Measurements from ENCODE around the gene TECTB. TPM values are rescaled to one million over a fixed set of nuclear protein-coding genes. Genes with fewer than 3 reads are reported as not detected.
A peak's percentile ranks its signal among the peaks of the same experiment; 100 is the strongest.

The TECTB gene
- total RNA-seq, 1 experiment from 2014 or later: 0.07 TPM

- TF ChIP-seq, protein P1, sequence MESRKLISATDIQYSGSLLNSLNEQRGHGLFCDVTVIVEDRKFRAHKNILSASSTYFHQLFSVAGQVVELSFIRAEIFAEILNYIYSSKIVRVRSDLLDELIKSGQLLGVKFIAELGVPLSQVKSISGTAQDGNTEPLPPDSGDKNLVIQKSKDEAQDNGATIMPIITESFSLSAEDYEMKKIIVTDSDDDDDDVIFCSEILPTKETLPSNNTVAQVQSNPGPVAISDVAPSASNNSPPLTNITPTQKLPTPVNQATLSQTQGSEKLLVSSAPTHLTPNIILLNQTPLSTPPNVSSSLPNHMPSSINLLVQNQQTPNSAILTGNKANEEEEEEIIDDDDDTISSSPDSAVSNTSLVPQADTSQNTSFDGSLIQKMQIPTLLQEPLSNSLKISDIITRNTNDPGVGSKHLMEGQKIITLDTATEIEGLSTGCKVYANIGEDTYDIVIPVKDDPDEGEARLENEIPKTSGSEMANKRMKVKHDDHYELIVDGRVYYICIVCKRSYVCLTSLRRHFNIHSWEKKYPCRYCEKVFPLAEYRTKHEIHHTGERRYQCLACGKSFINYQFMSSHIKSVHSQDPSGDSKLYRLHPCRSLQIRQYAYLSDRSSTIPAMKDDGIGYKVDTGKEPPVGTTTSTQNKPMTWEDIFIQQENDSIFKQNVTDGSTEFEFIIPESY (IDR thresholded peaks at IDR 0.05; ENCODE audit: extremely low read depth, insufficient replicate concordance, low read length): no peak
Observed at GRCh38 chr10:112313911-112314310, 30.7 kb downstream of the TECTB start (continued).

DNA sequence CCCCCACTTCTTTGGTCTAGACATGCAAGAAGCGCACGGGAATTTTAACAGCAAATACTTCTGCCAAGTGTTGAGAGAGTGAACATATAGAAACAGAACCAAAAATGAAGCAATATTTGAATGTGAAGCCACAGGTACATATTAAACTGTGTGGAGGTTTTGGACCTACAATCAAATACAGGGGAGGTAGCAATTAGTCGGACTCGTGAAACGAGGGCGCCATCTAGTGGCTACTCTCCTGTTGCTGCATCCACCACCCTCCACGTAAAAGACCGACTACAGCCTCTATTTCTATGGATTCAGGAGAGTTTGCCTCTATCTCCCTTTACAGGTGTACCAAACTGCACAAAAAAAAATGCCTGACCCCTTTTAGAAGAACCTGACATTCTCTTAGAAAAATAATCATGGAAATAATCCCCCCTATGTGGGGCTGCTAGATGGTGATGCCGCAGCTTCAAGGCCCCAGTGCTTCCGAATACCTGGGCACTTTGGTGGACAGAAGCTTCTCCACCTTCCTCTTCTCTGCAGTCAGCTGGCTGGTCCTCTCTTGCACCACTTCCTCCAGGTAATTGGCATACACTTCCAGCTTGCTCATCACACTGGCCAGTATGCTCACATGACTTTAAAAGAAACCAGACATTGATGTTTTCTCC is 31.7 kb downstream of the TECTB start:
- ChIA-PET POLR2A (interaction anchor here (1.0 kb wide), 1 partner anchor 120 kb away, joined by 6 read pairs; no protein-coding TSS in a partner anchor), CTCF (interaction anchor here (0.8 to 5.0 kb wide), 13 partner anchors 9 to 902 kb away, joined by 3 to 46 read pairs (median 4); partner anchors contain the start of gene GPAM), RAD21 (ENCODE audit: low non-redundant PET in 1 of 2, low total read pairs in 2 of 2, uncharacterized antibody in 2 of 2, unreplicated experiment in 2 of 2) (interaction anchor here (1.0 to 2.1 kb wide), 4 partner anchors 120 to 178 kb away, joined by 3 to 8 read pairs (median 6); no protein-coding TSS in a partner anchor)
- Histone ChIP-seq H3K4me3 (replicated peaks in 1 of 2; ENCODE audit: low read depth in 1 of 2, low read length in 2 of 2) (no peak overlapping the region), H3K4me1 (ENCODE audit: control insufficient read depth in 1 of 2, insufficient read depth in 2 of 2, low read length in 2 of 2) (peaks cover 0 to 18% of the 10 kb centered on the region in 2 experiments; a peak in 1 of 4 replicates), H3K9me2 (ENCODE audit: insufficient read depth) (no peaks in the 10 kb centered on the region), H3K27me3 (ENCODE audit: insufficient read depth, low read length) (no peaks in the 10 kb centered on the region), H3K36me3 (ENCODE audit: control insufficient read depth in 1 of 2, insufficient read depth in 2 of 2, low read length in 2 of 2) (no peaks in the 10 kb centered on the region), H3K79me2 (ENCODE audit: insufficient read depth, low read length) (no peaks in the 10 kb centered on the region), H2AFZ (ENCODE audit: low read depth, low read length, poor library complexity, severe bottlenecking) (peak overlapping the region; percentile 90), H3K4me2 (ENCODE audit: low read length) (0 out of 2 replicates have a peak overlapping the region, but pooled peaks have one; percentile 9), H4K20me1 (ENCODE audit: insufficient read depth) (no peaks in the 10 kb centered on the region), H3K9me3 (ENCODE audit: control insufficient read depth in 1 of 2, insufficient read depth in 1 of 2, low read depth in 1 of 2, low read length in 2 of 2) (no peaks in the 10 kb centered on the region), H3K9ac (ENCODE audit: low read length) (no peak overlapping the region), H3K27ac (ENCODE audit: low read depth, low read length) (no peak overlapping the region)
- intact Hi-C loops (cut with micrococcal nuclease): loop anchor here (1.0 to 10.0 kb wide), 7 partner anchors 120 to 1570 kb away; no protein-coding TSS in a partner anchor
- BruUV-seq (replicated peaks): no TSS peak
- no peak for TF ChIP-seq ZNF274 (IDR thresholded peaks at IDR 0.05; ENCODE audit: low read depth, low read length)
- TF ChIP-seq CEBPB (IDR thresholded peaks at IDR 0.05; ENCODE audit: low read depth): no peak
- TF ChIP-seq TCF7L2 (IDR thresholded peaks at IDR 0.05; ENCODE audit: borderline replicate concordance, extremely low read depth, insufficient read depth, insufficient read length): no peak
- TF ChIP-seq, protein P2, sequence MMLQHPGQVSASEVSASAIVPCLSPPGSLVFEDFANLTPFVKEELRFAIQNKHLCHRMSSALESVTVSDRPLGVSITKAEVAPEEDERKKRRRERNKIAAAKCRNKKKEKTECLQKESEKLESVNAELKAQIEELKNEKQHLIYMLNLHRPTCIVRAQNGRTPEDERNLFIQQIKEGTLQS (IDR thresholded peaks at IDR 0.05): no peak
- TF ChIP-seq RAD21 (IDR thresholded peaks at IDR 0.05; ENCODE audit: low read depth): peak; percentile 96
- TF ChIP-seq, protein P3, sequence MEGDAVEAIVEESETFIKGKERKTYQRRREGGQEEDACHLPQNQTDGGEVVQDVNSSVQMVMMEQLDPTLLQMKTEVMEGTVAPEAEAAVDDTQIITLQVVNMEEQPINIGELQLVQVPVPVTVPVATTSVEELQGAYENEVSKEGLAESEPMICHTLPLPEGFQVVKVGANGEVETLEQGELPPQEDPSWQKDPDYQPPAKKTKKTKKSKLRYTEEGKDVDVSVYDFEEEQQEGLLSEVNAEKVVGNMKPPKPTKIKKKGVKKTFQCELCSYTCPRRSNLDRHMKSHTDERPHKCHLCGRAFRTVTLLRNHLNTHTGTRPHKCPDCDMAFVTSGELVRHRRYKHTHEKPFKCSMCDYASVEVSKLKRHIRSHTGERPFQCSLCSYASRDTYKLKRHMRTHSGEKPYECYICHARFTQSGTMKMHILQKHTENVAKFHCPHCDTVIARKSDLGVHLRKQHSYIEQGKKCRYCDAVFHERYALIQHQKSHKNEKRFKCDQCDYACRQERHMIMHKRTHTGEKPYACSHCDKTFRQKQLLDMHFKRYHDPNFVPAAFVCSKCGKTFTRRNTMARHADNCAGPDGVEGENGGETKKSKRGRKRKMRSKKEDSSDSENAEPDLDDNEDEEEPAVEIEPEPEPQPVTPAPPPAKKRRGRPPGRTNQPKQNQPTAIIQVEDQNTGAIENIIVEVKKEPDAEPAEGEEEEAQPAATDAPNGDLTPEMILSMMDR (IDR thresholded peaks at IDR 0.05 in 2 of 3, conservative IDR thresholded peaks at IDR 0.05 in 1 of 3; ENCODE audit: borderline replicate concordance in 1 of 3, insufficient read depth in 1 of 3, low read depth in 2 of 3, low read length in 2 of 3): peak; percentile 87 to 99 (median 98)
- peak; percentile 72 for DNase-seq (ENCODE audit: low read depth, low spot score)
- ATAC-seq: peak; percentile 95

Data from HCT116 (cell line).